Activated T-cell treated with anti-CD3 and anti-CD28 coated beads for 48 hours (primary cell): ENCODE results near the gene ZNF343.
"Not testable (repeated sequence)": the region's sequence is repeated elsewhere in the genome, so short reads cannot be mapped to it uniquely, and the experiment has no call there.

ENCODE experiments used
- DNase-seq: peaks from one replicate; pipeline ENCODE4 v3.0.0-alpha.2; 2020; ENCODE audit warnings: low read depth

ZNF343 gene

GRCh38 chr20:2521369-2522305 is 12.9 kb upstream of the ZNF343 start:
- DNase-seq = peak; percentile 41

GRCh38 chr20:2520617-2521016 is 11.9 kb upstream of the ZNF343 start:
- no peak for DNase-seq

- DNase-seq = no peak
These were observed 10.5 kb upstream of the ZNF343 start for GRCh38 chr20:2519115-2519809.

GRCh38 chr20:2518558-2518957 is 9.8 kb upstream of the ZNF343 start:
- DNase-seq = no peak

- no peak for DNase-seq
These were observed 9.4 kb upstream of the ZNF343 start for GRCh38 chr20:2518096-2518495.

GRCh38 chr20:2516399-2516798 is 7.7 kb upstream of the ZNF343 start:
- DNase-seq = no peak

- DNase-seq = no peak
These were observed 6.5 kb upstream of the ZNF343 start for GRCh38 chr20:2515203-2515602.

GRCh38 chr20:2509794-2510193 is 1.1 kb upstream of the ZNF343 start:
- no peak for DNase-seq

- DNase-seq = no peak
These were observed 710 bp upstream of the ZNF343 start for GRCh38 chr20:2509468-2509781.

- DNase-seq = no peak
These were observed 662 bp downstream of the ZNF343 start for GRCh38 chr20:2507875-2508630.

- no peak for DNase-seq
These were observed 1.3 kb downstream of the ZNF343 start for GRCh38 chr20:2507464-2507863.

GRCh38 chr20:2506426-2506825 is 2.3 kb downstream of the ZNF343 start:
- DNase-seq = not testable (repeated sequence)

GRCh38 chr20:2504803-2505202 is 3.9 kb downstream of the ZNF343 start:
- not testable (repeated sequence) for DNase-seq

- not testable (repeated sequence) for DNase-seq
These were observed 5.8 kb downstream of the ZNF343 start for GRCh38 chr20:2502808-2503384.

GRCh38 chr20:2485661-2486060 is 23.1 kb downstream of the ZNF343 start:
- DNase-seq = no peak

- no peak for DNase-seq
These were observed 23.6 kb downstream of the ZNF343 start for GRCh38 chr20:2485080-2485479.

- no peak for DNase-seq
These were observed 25.2 kb downstream of the ZNF343 start for GRCh38 chr20:2483504-2483903.

- DNase-seq = no peak
These were observed 28.3 kb downstream of the ZNF343 start for GRCh38 chr20:2480381-2480780.

- DNase-seq = no peak
These were observed 31.7 kb downstream of the ZNF343 start for GRCh38 chr20:2476742-2477615.

GRCh38 chr20:2475850-2476741 is 32.6 kb downstream of the ZNF343 start:
- DNase-seq = no peak
